Measurements from ENCODE around the gene GARS1.

GRCh38 chr7:30654296-30655090 lies 59.8 kb downstream of the GARS1 start:
- TF ChIP-seq CTCF (IDR thresholded peaks at IDR 0.05) (no peak), POLR2A (IDR thresholded peaks at IDR 0.05) (no peak)
